Fibroblast of gingiva (primary cell): ENCODE results near the gene VRK2.

Source experiments
- DNase-seq: peaks from one replicate; pipeline ENCODE4 v3.0.0-alpha.2; 2011; ENCODE audit warnings: low read depth

The VRK2 gene

GRCh38 chr2:58046585-58047372 lies at the start of gene VRK2:
Gene VRK2 (plus strand): TSS chr2:58046806. CDS start chr2:58048832, 2,026 bp downstream.
- peak; percentile 94 for DNase-seq

- DNase-seq: no peak
These were observed 40.2 kb upstream of the VRK2 start for GRCh38 chr2:58006256-58006951.

GRCh38 chr2:58006952-58007284 lies 39.7 kb upstream of the VRK2 start:
- DNase-seq: no peak

- no peak for DNase-seq
These were observed 36.0 kb upstream of the VRK2 start for GRCh38 chr2:58010599-58010998.

GRCh38 chr2:58019229-58019628 lies 27.4 kb upstream of the VRK2 start:
- DNase-seq: no peak

GRCh38 chr2:58025150-58025933 lies 21.3 kb upstream of the VRK2 start:
- no peak for DNase-seq

- DNase-seq: no peak
These were observed 19.6 kb upstream of the VRK2 start for GRCh38 chr2:58027029-58027428.

- no peak for DNase-seq
These were observed 15.8 kb upstream of the VRK2 start for GRCh38 chr2:58030771-58031170.

GRCh38 chr2:58032016-58032763 lies 14.4 kb upstream of the VRK2 start:
- DNase-seq: no peak

GRCh38 chr2:58032764-58033080 lies 13.9 kb upstream of the VRK2 start:
- DNase-seq: no peak

GRCh38 chr2:58033530-58033929 lies 13.1 kb upstream of the VRK2 start:
- no peak for DNase-seq

- no peak for DNase-seq
These were observed 11.3 kb upstream of the VRK2 start for GRCh38 chr2:58035352-58035751.

- DNase-seq: peak; percentile 41
These were observed 7.4 kb upstream of the VRK2 start for GRCh38 chr2:58039170-58039611.

GRCh38 chr2:58042486-58042970 lies 4.1 kb upstream of the VRK2 start:
- peak; percentile 38 for DNase-seq

GRCh38 chr2:58044145-58044544 lies 2.5 kb upstream of the VRK2 start:
- DNase-seq: no peak

- no peak for DNase-seq
These were observed 849 bp upstream of the VRK2 start for GRCh38 chr2:58045580-58046334.

GRCh38 chr2:58046335-58046584 lies 346 bp upstream of the VRK2 start:
- DNase-seq: no peak

- no peak for DNase-seq
These were observed 848 bp downstream of the VRK2 start for GRCh38 chr2:58047373-58047935.

- DNase-seq: no peak
These were observed 1.4 kb downstream of the VRK2 start for GRCh38 chr2:58047961-58048360.

- no peak for DNase-seq
These were observed 4.8 kb downstream of the VRK2 start for GRCh38 chr2:58051445-58051844.

GRCh38 chr2:58052978-58053377 lies 6.4 kb downstream of the VRK2 start:
- DNase-seq: no peak
